Inflammatory macrophage treated with lipopolysaccharide for 1 hour (primary cell): ENCODE data around the gene LRRC55.

Experiments used
- DNase-seq, 2 donors: peaks; one replicate each; pipeline ENCODE4 v3.0.0-alpha.2; 2020 to 2022

Gene LRRC55, protein sequence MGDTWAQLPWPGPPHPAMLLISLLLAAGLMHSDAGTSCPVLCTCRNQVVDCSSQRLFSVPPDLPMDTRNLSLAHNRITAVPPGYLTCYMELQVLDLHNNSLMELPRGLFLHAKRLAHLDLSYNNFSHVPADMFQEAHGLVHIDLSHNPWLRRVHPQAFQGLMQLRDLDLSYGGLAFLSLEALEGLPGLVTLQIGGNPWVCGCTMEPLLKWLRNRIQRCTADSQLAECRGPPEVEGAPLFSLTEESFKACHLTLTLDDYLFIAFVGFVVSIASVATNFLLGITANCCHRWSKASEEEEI

DNA sequence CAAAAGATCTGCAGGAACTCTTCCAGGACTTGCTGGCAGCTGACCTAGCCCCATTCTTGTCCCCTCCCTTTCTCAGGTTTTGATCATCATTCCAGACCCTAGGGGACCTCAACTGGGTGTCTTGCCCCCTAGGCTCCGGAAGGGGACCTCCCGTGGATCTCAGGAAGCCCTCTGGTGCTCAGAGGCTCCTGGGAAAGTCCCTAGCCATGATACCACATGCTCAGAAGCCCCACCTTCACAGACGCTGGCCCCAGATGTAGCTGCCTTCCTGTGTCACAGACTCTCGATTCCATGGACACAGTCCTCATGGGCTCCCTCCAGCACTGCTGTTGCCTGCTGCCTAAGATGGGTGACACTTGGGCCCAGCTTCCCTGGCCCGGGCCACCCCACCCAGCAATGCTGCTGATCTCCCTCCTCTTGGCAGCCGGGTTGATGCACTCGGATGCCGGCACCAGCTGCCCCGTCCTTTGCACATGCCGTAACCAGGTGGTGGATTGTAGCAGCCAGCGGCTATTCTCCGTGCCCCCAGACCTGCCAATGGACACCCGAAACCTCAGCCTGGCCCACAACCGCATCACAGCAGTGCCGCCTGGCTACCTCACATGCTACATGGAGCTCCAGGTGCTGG lies at the start of gene LRRC55:
Gene LRRC55, plus strand, starts transcription at position 276 of the 628 bp plus-strand sequence. Its CDS starts 70 bp downstream, at position 346.
- DNase-seq: no peak

GRCh38 chr11:57133366-57134038 lies 48.3 kb upstream of the LRRC55 start:
- no peak for DNase-seq

DNA sequence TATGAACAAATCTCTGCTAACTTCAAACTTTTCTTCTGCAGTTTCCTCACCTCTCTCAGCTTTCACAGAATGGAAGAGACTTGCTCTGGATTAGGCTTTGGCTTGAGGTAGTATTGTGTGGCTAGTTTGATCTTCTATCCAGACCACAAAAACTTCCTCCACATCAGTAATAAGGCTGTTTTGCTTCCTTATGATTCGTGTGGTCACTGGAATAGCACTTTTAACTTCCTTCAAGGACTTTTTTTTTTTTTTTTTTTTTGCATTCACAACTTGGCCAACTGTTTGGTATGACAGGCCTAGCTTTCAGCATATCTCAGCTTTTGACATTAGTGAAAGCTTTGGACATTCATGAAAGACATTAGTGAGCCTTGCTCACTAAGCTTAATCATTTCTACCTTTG lies 47.5 kb upstream of the LRRC55 start:
- no peak for DNase-seq

- DNase-seq: no peak
Observed at GRCh38 chr11:57135020-57135751, 46.6 kb upstream of the LRRC55 start.

GRCh38 chr11:57140568-57140967 lies 41.2 kb upstream of the LRRC55 start:
- no peak for DNase-seq

DNA sequence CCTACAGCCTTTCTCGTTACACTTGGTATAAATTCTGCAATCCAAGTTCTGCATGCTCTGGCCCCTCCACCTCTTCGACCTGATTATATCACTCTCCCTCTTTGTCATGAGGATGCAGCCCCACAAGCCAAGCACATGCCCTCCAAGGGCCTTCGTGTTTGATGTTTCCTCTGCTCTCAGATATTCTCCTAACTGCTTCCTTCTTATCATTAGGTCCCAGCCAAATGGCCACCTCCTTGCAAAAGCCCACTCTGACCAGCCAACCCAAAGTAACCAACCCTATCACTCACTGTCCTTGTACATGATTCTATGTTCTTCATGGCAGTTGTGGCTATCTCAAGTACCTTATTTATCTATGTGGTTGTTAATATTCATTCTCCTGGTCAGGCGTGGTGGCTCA lies 38.3 kb upstream of the LRRC55 start:
- no peak for DNase-seq

DNA sequence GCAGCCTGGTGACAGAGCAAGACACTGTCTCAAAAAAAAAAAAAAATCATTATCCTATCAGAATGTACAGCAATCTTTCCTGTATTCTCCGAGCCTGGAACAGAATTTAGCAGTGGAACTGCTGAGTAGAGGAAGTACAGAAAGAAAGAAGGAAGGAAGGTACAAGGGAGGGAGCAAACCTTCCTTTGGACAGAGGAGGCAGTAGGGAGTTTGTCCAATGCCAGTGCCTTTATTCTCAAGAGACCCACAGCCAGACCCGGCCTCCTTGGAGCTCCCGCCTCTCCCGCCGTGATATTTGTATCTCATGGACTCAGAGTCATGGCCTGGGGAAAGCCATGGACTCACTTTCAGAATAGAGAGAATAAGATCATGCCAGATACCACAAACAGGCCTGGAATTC lies 37.7 kb upstream of the LRRC55 start:
- DNase-seq: no peak

DNA sequence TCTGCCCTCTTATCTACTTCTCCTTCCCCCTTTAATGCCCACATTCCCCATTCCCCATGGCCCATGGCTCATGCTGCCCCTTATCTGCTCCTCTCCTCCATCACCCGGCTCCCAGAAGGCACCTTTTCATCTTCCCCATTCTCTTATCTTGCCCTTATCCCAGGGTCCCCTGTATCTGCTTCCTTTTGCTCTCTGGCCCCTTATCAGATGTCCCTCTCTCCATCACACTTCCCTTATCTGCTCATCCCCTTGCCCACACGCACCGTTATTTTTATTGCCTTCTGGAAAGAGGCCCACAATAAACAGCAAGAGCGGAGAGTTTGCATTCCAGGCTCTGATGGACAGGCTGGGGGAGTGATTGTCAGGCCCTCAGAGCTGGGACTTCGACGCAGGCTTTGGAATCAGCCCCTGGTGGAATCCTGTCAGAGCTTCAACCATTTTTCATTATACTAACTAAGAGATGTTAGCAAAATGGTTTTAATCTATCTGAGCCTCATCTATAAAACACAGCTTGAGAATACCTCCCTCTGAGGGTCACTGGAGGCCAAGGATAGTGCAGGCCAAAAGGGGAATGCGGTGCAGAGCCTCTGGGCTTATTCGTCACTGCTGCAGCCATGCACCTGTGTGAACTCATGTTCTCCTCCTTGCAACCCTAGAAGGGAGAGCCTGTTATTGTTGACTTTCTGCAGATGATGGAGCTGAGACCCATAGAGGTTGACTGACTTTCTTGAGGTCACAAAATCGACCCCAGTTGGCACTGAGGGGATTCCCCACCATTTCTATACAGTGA lies 37.0 kb upstream of the LRRC55 start:
- DNase-seq: no peak

DNA sequence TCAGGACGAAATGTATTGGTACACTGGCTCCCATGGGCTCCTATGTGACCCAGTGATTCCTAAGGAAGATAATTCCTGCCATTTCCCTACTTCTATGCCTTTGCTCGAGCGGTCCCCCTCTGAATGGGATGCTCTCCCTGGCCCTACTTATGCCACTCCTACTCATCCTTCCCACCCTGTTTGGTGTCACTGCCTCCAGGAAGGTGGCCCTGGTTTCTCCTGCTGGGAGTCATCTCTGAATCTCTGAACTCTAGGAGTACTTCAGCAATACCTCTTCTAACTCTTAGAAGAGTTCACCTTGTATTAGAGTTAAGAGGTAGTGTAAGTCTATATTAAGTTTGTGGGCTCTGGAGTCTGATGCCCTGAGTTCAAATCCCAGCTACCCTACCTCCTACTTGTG lies 35.5 kb upstream of the LRRC55 start:
- DNase-seq: no peak

GRCh38 chr11:57148621-57149020 lies 33.1 kb upstream of the LRRC55 start:
- no peak for DNase-seq

DNA sequence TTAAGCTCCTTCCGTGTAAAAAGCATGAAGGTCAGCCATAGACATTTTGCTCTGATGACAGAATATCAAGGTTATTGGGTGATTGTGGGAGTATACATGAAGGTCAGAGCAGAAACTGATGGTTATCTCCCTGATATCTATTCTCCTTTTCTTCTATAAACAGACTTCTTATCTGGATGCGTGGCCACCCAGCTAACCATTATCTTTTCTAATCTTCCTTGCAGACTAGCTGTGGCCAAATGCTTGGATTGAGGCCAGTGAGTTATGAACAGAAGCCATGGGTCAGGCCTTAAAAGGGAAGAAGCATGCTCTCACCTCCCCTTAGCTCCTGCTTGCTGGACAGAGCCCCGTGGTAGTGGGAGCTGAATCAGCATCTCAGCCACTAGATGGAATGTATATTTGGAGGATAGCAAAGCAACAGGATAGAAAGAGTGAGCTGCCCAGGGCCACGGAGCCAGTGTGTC lies 31.3 kb upstream of the LRRC55 start:
- DNase-seq: no peak

GRCh38 chr11:57152134-57152533 lies 29.6 kb upstream of the LRRC55 start:
- DNase-seq: no peak

GRCh38 chr11:57153448-57153847 lies 28.3 kb upstream of the LRRC55 start:
- no peak for DNase-seq

DNA sequence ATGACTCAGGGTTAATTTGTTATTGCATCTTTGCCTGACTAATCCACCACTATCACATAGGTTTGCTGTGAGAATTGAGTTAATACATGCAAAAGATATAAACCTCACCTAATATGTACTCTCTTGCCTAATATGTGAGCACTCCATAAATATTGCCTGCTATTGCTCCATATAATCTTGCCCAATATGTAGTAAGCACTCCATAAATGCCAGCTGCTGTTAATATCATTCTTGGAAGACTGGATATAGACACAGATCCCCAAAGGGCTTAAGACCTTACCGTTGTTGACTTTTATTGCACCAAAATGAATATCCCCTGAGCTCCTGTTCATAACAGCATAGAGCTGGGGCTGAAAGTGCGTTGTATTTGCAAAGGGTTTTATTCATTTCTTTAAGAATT lies 27.0 kb upstream of the LRRC55 start:
- DNase-seq: no peak

- no peak for DNase-seq
Observed at GRCh38 chr11:57155400-57155799, 26.4 kb upstream of the LRRC55 start.

- no peak for DNase-seq
Observed at GRCh38 chr11:57155838-57156607, 25.7 kb upstream of the LRRC55 start.

DNA sequence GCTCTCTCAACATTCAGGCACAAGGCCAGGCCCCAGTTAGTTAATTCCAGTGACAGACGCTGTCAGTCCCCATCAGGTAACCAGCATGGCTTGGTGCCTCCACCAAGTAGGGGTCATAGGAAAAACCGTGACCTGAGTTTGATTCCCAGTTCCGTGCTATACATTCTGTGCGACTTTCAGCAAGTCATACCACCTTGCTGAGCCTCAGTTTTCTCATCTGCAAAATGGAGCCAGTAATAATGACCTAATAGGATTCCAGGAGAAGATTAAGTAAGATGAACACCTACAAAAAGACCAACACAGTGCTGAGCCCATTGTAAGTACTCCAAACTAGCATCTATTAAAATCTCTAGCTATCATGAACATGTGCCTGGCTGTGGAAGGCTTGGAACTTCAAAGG lies 24.8 kb upstream of the LRRC55 start:
- no peak for DNase-seq

DNA sequence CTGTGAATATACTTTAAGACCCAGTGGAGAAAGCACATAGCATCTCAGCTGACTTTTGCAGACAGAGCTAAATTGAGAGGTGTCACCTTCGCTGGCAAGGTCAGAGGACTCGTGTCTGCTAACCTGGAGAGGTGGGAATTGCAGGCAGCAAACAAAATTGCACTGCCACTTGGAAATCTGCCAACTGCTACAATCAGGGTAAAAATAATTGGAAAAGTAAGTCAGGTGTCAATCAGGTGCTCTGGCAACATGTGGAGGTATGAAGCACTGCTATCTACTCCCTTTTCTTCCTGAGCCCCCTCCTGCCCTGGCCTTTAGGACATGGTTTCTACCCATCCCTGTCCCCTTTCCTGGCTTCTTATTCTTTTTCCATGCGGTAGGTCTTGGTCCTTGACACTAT lies 24.1 kb upstream of the LRRC55 start:
- DNase-seq: no peak

DNA sequence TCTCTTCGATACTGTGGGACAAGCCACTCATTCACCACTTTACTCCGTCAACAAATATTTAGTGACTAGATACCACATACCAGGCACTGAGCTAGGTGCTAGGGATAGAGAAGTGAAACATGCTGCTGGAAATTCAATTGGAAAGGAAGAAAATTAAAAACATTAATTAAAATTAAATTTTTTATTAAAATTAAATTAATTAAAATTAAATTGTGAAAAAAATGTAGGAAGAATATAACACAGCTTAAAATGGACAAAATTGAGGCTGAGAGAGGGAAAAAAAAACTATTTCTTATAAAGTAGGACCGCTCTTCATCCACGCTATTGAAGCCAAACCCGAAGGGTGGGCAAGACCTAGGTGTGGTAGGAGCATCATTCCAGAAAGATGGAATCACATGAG lies 23.6 kb upstream of the LRRC55 start:
- DNase-seq: no peak

DNA sequence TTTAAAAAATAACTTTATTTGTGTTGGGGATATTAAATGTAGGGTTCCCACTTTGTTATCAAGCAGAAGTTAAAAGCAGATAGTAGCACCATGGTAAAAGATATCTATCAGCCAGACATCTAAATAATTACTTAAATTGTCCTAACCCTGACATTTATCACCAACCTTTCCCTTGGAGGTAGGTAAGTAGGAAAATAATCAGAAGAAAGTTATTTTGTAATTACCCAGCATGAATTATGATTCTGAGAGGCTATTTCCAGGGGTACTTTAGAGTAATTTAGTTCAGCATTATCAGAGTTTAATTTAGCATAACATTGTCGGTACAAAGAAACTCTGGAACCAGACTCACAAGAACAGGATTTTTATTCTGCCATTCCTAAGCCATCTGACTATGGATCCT lies 23.2 kb upstream of the LRRC55 start:
- DNase-seq: no peak

DNA sequence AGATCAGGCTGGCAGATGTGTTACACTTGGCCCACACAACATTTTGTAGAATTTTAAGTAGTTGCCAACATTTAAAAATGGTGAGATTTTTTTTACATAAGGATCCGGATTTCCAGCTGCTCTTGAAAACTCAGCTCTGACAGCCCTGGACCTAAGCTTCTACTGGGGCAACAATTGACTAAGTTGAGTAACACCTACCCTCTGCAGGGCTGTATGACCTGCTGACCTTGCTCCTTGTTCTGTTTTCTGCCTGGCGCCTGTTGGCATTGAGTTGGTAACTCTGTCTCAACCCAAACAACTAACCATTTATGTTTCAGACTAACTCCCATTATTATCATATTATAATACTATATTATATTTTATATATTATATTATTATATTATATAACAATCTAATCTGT lies 21.1 kb upstream of the LRRC55 start:
- DNase-seq: no peak

- no peak for DNase-seq
Observed at GRCh38 chr11:57161351-57161750, 20.4 kb upstream of the LRRC55 start.
